GM23338 (cell line): ENCODE measurements around the gene GNAT3. TPM values are rescaled to one million over a fixed set of nuclear protein-coding genes. Genes with fewer than 3 reads are reported as not detected.

Experiments used
- ATAC-seq: fragments of 200-7000 bp; cut with Tn5 transposase; 3 replicates; pipeline ENCODE4 v1.9.1; 2020
- DNase-seq: peaks from one replicate; pipeline ENCODE4 v3.0.0-alpha.2; 2015; ENCODE audit warnings: low spot score
- H2AFZ ChIP-seq: fragments of 200-600 bp; sonication (generic); 2 replicates; pipeline ENCODE4 v1.8.0; 2016; ENCODE audit warnings: antibody characterized with exemption, mild to moderate bottlenecking, moderate library complexity
- H3F3A ChIP-seq: fragments of 200-600 bp; sonication (generic); replicated peaks from 2 replicates; pipeline ENCODE4 v1.8.0; 2017; ENCODE audit warnings: antibody characterized with exemption, mixed run types, low read depth
- H3K27ac ChIP-seq: fragments of 200-600 bp; sonication (generic); 2 replicates; pipeline ENCODE4 v1.6.1; 2016; ENCODE audit warnings: low read depth
- H3K27me3 ChIP-seq: fragments of 200-600 bp; sonication (generic); 2 replicates; pipeline ENCODE4 v1.8.0; 2016; ENCODE audit warnings: mild to moderate bottlenecking, mixed run types, moderate library complexity; ENCODE audit not compliant: insufficient read depth
- H3K36me3 ChIP-seq: fragments of 200-600 bp; sonication (generic); 2 replicates; pipeline ENCODE4 v1.8.0; 2016; ENCODE audit warnings: mild to moderate bottlenecking; ENCODE audit not compliant: insufficient read depth
- H3K4me1 ChIP-seq: fragments of 200-600 bp; sonication (generic); 2 replicates; pipeline ENCODE4 v1.8.0; 2016; ENCODE audit warnings: mild to moderate bottlenecking, moderate library complexity; ENCODE audit not compliant: insufficient read depth
- H3K4me2 ChIP-seq: fragments of 200-600 bp; sonication (generic); 2 replicates; pipeline ENCODE4 v1.7.1; 2017; ENCODE audit warnings: mixed run types
- H3K4me3 ChIP-seq: fragments of 200-600 bp; sonication (generic); 2 replicates; pipeline ENCODE4 v1.6.1; 2016; ENCODE audit warnings: mixed run types
- H3K79me2 ChIP-seq: fragments of 200-600 bp; sonication (generic); replicated peaks from 2 replicates; pipeline ENCODE4 v1.8.0; 2017; ENCODE audit warnings: mild to moderate bottlenecking; ENCODE audit not compliant: insufficient read depth
- H3K9me2 ChIP-seq: fragments of 200-600 bp; sonication (generic); 2 replicates; pipeline ENCODE4 v1.8.0; 2017; ENCODE audit not compliant: insufficient read depth
- H4K20me1 ChIP-seq: fragments of 200-600 bp; sonication (generic); replicated peaks from 2 replicates; pipeline ENCODE4 v1.8.0; 2017; ENCODE audit warnings: mild to moderate bottlenecking; ENCODE audit not compliant: insufficient read depth
- H3K27ac Mint-ChIP-seq: 2 replicates; pipeline ENCODE4 v1.8.0; 2020; ENCODE audit warnings: inconsistent platforms, mild to moderate bottlenecking, moderate library complexity, mixed read lengths
- H3K27me3 Mint-ChIP-seq: 3 replicates; pipeline ENCODE4 v1.8.0; 2022; ENCODE audit warnings: low read depth, mild to moderate bottlenecking, moderate library complexity, mixed read lengths, inconsistent platforms; ENCODE audit not compliant: insufficient read depth, poor library complexity
- H3K36me3 Mint-ChIP-seq: 3 replicates; pipeline ENCODE4 v1.8.0; 2021; ENCODE audit warnings: low read depth, mild to moderate bottlenecking, inconsistent platforms, moderate library complexity, mixed read lengths
- H3K4me1 Mint-ChIP-seq: 3 replicates; pipeline ENCODE4 v1.8.0; 2020; ENCODE audit warnings: mild to moderate bottlenecking, inconsistent platforms, mixed read lengths
- H3K4me3 Mint-ChIP-seq: 3 replicates; pipeline ENCODE4 v1.8.0; 2021; ENCODE audit warnings: moderate library complexity, mild to moderate bottlenecking, inconsistent platforms, mixed read lengths
- H3K9me3 Mint-ChIP-seq: 3 replicates; pipeline ENCODE4 v1.8.0; 2020; ENCODE audit warnings: moderate library complexity, mild to moderate bottlenecking, inconsistent platforms, mixed read lengths
- CREB1 ChIP-seq: fragments of 250-450 bp; sonication (Bioruptor Pico); IDR thresholded peaks from 2 replicates; pipeline ENCODE4 v1.5.0; 2020; ENCODE audit warnings: low read depth, mild to moderate bottlenecking, moderate library complexity
- ETS1 ChIP-seq: IDR thresholded peaks from 2 replicates; pipeline ENCODE4 v1.6.1; 2016; ENCODE audit warnings: antibody characterized with exemption
- EZH2 ChIP-seq: fragments of 200-600 bp; sonication (generic); IDR thresholded peaks from one replicate; pipeline ENCODE4 v1.8.0; 2017; ENCODE audit warnings: antibody characterized with exemption, mild to moderate bottlenecking, low read depth; ENCODE audit not compliant: unreplicated experiment
- EZH2phosphoT487 ChIP-seq: fragments of 200-600 bp; sonication (generic); IDR thresholded peaks from one replicate; pipeline ENCODE4 v1.8.1; 2018; ENCODE audit warnings: antibody characterized with exemption; ENCODE audit not compliant: unreplicated experiment
- JUNB ChIP-seq: IDR thresholded peaks from one replicate; pipeline ENCODE4 v1.6.1; 2016; ENCODE audit warnings: antibody characterized with exemption; ENCODE audit not compliant: unreplicated experiment
- NANOG ChIP-seq: IDR thresholded peaks from 2 replicates; pipeline ENCODE4 v1.6.1; 2016; ENCODE audit warnings: antibody characterized with exemption, borderline replicate concordance
- POLR2AphosphoS5 ChIP-seq: IDR thresholded peaks from 2 replicates; pipeline ENCODE4 v1.6.1; 2016; ENCODE audit warnings: antibody characterized with exemption, low read depth
- STAT1 ChIP-seq: IDR thresholded peaks from one replicate; pipeline ENCODE4 v1.6.1; 2016; ENCODE audit warnings: antibody characterized with exemption; ENCODE audit not compliant: unreplicated experiment
- ZNF114 ChIP-seq: fragments of 250-450 bp; sonication (Bioruptor Pico); IDR thresholded peaks from 2 replicates; pipeline ENCODE4 v1.5.0; 2020; ENCODE audit warnings: mild to moderate bottlenecking, moderate library complexity
- ZNF331 ChIP-seq: fragments of 250-450 bp; sonication (Bioruptor Pico); IDR thresholded peaks from 2 replicates; pipeline ENCODE4 v1.5.0; 2020; ENCODE audit warnings: low read depth, mild to moderate bottlenecking, moderate library complexity
- polyA plus RNA-seq: library from polyadenylated mRNA; unstranded; fragments of >200 nt; fragmentation: Nextera tagmentation; extraction: Ambion mirVana; gene quantifications from 2 replicates; pipeline ENCODE4 v1.2.1, GENCODE V29; 2016
- total RNA-seq: library from RNA; depleted of rRNA; stranded (reverse); fragments of >200 nt; shearing (Covaris generic); gene quantifications from 2 replicates; pipeline ENCODE4 v1.2.3, GENCODE V29; 2014
- TF ChIP-seq, protein P1 (sequence below): IDR thresholded peaks from one replicate; pipeline ENCODE4 v1.6.1; 2018; ENCODE audit warnings: antibody characterized with exemption; ENCODE audit not compliant: unreplicated experiment
- TF ChIP-seq, protein P2 (sequence below), 2 experiments: fragments of 200-600 bp in 1 of 2; sonication (generic) in 1 of 2; conservative IDR thresholded peaks; 2 replicates each; pipeline versions ENCODE4 v1.5.1 to v1.6.1; 2016 to 2017; ENCODE audit warnings: antibody characterized with exemption in 2 of 2, low read depth in 2 of 2, mild to moderate bottlenecking in 2 of 2, moderate library complexity in 1 of 2

GNAT3 gene
- total and polyA plus RNA-seq, 2 experiments from 2014 or later: not detected

- TF ChIP-seq, protein P1, sequence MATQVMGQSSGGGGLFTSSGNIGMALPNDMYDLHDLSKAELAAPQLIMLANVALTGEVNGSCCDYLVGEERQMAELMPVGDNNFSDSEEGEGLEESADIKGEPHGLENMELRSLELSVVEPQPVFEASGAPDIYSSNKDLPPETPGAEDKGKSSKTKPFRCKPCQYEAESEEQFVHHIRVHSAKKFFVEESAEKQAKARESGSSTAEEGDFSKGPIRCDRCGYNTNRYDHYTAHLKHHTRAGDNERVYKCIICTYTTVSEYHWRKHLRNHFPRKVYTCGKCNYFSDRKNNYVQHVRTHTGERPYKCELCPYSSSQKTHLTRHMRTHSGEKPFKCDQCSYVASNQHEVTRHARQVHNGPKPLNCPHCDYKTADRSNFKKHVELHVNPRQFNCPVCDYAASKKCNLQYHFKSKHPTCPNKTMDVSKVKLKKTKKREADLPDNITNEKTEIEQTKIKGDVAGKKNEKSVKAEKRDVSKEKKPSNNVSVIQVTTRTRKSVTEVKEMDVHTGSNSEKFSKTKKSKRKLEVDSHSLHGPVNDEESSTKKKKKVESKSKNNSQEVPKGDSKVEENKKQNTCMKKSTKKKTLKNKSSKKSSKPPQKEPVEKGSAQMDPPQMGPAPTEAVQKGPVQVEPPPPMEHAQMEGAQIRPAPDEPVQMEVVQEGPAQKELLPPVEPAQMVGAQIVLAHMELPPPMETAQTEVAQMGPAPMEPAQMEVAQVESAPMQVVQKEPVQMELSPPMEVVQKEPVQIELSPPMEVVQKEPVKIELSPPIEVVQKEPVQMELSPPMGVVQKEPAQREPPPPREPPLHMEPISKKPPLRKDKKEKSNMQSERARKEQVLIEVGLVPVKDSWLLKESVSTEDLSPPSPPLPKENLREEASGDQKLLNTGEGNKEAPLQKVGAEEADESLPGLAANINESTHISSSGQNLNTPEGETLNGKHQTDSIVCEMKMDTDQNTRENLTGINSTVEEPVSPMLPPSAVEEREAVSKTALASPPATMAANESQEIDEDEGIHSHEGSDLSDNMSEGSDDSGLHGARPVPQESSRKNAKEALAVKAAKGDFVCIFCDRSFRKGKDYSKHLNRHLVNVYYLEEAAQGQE: no peak
- TF ChIP-seq, protein P2, sequence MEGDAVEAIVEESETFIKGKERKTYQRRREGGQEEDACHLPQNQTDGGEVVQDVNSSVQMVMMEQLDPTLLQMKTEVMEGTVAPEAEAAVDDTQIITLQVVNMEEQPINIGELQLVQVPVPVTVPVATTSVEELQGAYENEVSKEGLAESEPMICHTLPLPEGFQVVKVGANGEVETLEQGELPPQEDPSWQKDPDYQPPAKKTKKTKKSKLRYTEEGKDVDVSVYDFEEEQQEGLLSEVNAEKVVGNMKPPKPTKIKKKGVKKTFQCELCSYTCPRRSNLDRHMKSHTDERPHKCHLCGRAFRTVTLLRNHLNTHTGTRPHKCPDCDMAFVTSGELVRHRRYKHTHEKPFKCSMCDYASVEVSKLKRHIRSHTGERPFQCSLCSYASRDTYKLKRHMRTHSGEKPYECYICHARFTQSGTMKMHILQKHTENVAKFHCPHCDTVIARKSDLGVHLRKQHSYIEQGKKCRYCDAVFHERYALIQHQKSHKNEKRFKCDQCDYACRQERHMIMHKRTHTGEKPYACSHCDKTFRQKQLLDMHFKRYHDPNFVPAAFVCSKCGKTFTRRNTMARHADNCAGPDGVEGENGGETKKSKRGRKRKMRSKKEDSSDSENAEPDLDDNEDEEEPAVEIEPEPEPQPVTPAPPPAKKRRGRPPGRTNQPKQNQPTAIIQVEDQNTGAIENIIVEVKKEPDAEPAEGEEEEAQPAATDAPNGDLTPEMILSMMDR (conservative IDR thresholded peaks at IDR 0.05; ENCODE audit: low read depth in 2 of 2): no peak
- TF ChIP-seq POLR2AphosphoS5: no peak
- TF ChIP-seq ZNF331: no peak
- no peak for TF ChIP-seq EZH2
Measured at GRCh38 chr7:80496586-80496985, 15.3 kb downstream of the GNAT3 start (continued).

GRCh38 chr7:80493121-80493849 lies 18.6 kb downstream of the GNAT3 start:
- DNase-seq (no peak), ATAC-seq (no peak)
- no peaks in the 10 kb centered on the region for H3K36me3 ChIP-seq
- H3K4me2 ChIP-seq: no peak overlapping the region
- no peaks in the 10 kb centered on the region for H3K79me2 ChIP-seq
- no peaks in the 10 kb centered on the region for H3K9me3 Mint-ChIP-seq
- H3K27ac ChIP-seq: no peak overlapping the region
- H3K4me1 Mint-ChIP-seq: peaks cover 22% of the 10 kb centered on the region
- H3K9me2 ChIP-seq: 0 out of 2 replicates have a peak, but pooled peaks cover 6% of the 10 kb centered on the region
- peaks cover 32% of the 10 kb centered on the region for H3K4me1 ChIP-seq
- no peak overlapping the region for H3K4me3 Mint-ChIP-seq
- H2AFZ ChIP-seq: no peak overlapping the region
- H3K27me3 Mint-ChIP-seq: peaks cover 2% of the 10 kb centered on the region
- no peaks in the 10 kb centered on the region for H3F3A ChIP-seq
- H3K4me3 ChIP-seq: no peak overlapping the region
- no peaks in the 10 kb centered on the region for H3K36me3 Mint-ChIP-seq
- H4K20me1 ChIP-seq: no peaks in the 10 kb centered on the region
- H3K27ac Mint-ChIP-seq: no peak overlapping the region; the same call in 1 of the 2 replicates
- no peaks in the 10 kb centered on the region for H3K27me3 ChIP-seq
- TF ChIP-seq, protein P2 (conservative IDR thresholded peaks at IDR 0.05; ENCODE audit: low read depth in 2 of 2): no peak
- TF ChIP-seq ETS1: no peak
- TF ChIP-seq, protein P1: no peak
- TF ChIP-seq NANOG: no peak
- no peak for TF ChIP-seq POLR2AphosphoS5
- TF ChIP-seq CREB1 (CRISPR knock-in tag): no peak
- TF ChIP-seq ZNF114 (CRISPR knock-in tag): no peak
- TF ChIP-seq ZNF331: no peak
- TF ChIP-seq STAT1: no peak
- no peak for TF ChIP-seq EZH2phosphoT487
- no peak for TF ChIP-seq JUNB
